HL-60 (cell line): ENCODE results near the gene SESN2.
A peak's percentile ranks its signal among the peaks of the same experiment; 100 is the strongest.
"Not testable (repeated sequence)": the region's sequence is repeated elsewhere in the genome, so short reads cannot be mapped to it uniquely, and the experiment has no call there.

Experiments used
- DNase-seq, 2 experiments: peaks; one replicate each; pipeline ENCODE4 v3.0.0-alpha.2; 2010 to 2020; ENCODE audit warnings: low read depth in 1 of 2, low spot score in 1 of 2
- H3K27ac ChIP-seq: fragments of 250-450 bp; sonication (Bioruptor Pico); replicated peaks from 2 replicates; pipeline ENCODE4 v1.5.1; 2020; ENCODE audit warnings: mild to moderate bottlenecking, moderate library complexity
- H3K27me3 ChIP-seq: fragments of 250-450 bp; sonication (Bioruptor Pico); 2 replicates; pipeline ENCODE4 v1.5.1; 2021; ENCODE audit warnings: mild to moderate bottlenecking, moderate library complexity; ENCODE audit not compliant: insufficient read depth, poor library complexity, severe bottlenecking
- H3K4me3 ChIP-seq: replicated peaks from 2 replicates; pipeline ENCODE4 v1.5.1; 2011; ENCODE audit warnings: mild to moderate bottlenecking, control low read depth, low read length; ENCODE audit not compliant: insufficient read depth
- GABPA ChIP-seq: IDR thresholded peaks from 2 replicates; pipeline ENCODE4 v1.6.1; 2012; ENCODE audit warnings: low read depth
- POLR2AphosphoS5 ChIP-seq: IDR thresholded peaks from 2 replicates; pipeline ENCODE4 v1.6.1; 2012; ENCODE audit warnings: low read depth
- REST ChIP-seq: IDR thresholded peaks from 2 replicates; pipeline ENCODE4 v1.6.1; 2012; ENCODE audit warnings: low read depth; ENCODE audit not compliant: insufficient replicate concordance
- SPI1 ChIP-seq: IDR thresholded peaks from 2 replicates; pipeline ENCODE4 v1.6.1; 2012; ENCODE audit warnings: low read depth, mild to moderate bottlenecking, borderline replicate concordance
- TF ChIP-seq, protein P1 (sequence below): IDR thresholded peaks from one replicate; pipeline ENCODE4 v1.5.1; 2011; ENCODE audit warnings: low read length, control low read depth, inconsistent platforms; ENCODE audit not compliant: insufficient read depth

The SESN2 gene

GRCh38 chr1:28326515-28326914 is 67.2 kb downstream of the SESN2 start:
- Histone ChIP-seq H3K4me3 (no peak overlapping the region), H3K27ac (peak overlapping the region; percentile 89), H3K27me3 (no peaks in the 10 kb centered on the region)
- DNase-seq, result peak in 1 of 2 experiments; percentile 67
- TF ChIP-seq GABPA (no peak), REST (no peak), POLR2AphosphoS5 (no peak), SPI1 (peak; percentile 87)

DNA sequence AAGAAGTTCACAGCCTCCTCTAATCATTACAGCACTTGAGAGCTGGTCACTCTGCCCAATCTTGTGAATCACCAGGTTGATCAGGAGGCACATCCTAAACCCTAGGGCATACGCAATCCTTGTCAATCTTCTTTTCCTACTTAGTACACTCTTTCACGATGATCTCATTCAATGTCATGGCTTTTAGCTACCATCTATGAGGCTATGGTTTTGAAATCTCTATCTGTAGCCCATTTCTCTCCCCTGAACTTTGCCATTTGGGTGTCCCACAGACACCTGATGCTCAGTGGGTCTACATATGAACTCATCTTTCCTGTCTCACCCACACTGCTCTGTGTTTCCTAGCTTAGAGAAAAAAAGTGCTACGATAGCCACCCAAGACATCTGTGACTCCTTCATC is 67.7 kb downstream of the SESN2 start:
- peak; percentile 17 to 38 for DNase-seq
- peak overlapping the region; percentile 89 for H3K27ac ChIP-seq
- TF ChIP-seq POLR2AphosphoS5 (no peak), SPI1 (no peak), GABPA (no peak), REST (no peak)
- TF ChIP-seq, protein P1, sequence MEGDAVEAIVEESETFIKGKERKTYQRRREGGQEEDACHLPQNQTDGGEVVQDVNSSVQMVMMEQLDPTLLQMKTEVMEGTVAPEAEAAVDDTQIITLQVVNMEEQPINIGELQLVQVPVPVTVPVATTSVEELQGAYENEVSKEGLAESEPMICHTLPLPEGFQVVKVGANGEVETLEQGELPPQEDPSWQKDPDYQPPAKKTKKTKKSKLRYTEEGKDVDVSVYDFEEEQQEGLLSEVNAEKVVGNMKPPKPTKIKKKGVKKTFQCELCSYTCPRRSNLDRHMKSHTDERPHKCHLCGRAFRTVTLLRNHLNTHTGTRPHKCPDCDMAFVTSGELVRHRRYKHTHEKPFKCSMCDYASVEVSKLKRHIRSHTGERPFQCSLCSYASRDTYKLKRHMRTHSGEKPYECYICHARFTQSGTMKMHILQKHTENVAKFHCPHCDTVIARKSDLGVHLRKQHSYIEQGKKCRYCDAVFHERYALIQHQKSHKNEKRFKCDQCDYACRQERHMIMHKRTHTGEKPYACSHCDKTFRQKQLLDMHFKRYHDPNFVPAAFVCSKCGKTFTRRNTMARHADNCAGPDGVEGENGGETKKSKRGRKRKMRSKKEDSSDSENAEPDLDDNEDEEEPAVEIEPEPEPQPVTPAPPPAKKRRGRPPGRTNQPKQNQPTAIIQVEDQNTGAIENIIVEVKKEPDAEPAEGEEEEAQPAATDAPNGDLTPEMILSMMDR, result no peak
- no peaks in the 10 kb centered on the region for H3K27me3 ChIP-seq
- no peak overlapping the region for H3K4me3 ChIP-seq

- not testable (repeated sequence) for H3K4me3 ChIP-seq
- DNase-seq, result peak in 1 of 2 experiments; percentile 46
- H3K27ac ChIP-seq, result peak overlapping the region; percentile 89
Observed at GRCh38 chr1:28327431-28327830, 68.1 kb downstream of the SESN2 start.

GRCh38 chr1:28328228-28328648 is 68.9 kb downstream of the SESN2 start:
- DNase-seq, result peak in 1 of 2 experiments; percentile 18
- H3K27ac ChIP-seq, result peak overlapping the region; percentile 89
- H3K4me3 ChIP-seq, result peak overlapping the region; percentile 50
- TF ChIP-seq GABPA (no peak), REST (no peak), POLR2AphosphoS5 (no peak), SPI1 (no peak)
- TF ChIP-seq, protein P1, result no peak
- no peaks in the 10 kb centered on the region for H3K27me3 ChIP-seq

More at GRCh38 chr1:28327431-28327830, 68.1 kb downstream of the SESN2 start:
- H3K27me3 ChIP-seq, result not testable (repeated sequence)
